Thyroid gland (tissue), 4 donors: Measurements from ENCODE around the gene RCN2. TPM values are rescaled to one million over a fixed set of nuclear protein-coding genes. Genes with fewer than 3 reads are reported as not detected.
"Not testable (repeated sequence)": the region's sequence is repeated elsewhere in the genome, so short reads cannot be mapped to it uniquely, and the experiment has no call there.

Source experiments
- DNase-seq, 2 donors: peaks; one replicate each; pipeline ENCODE4 v3.0.0-alpha.2; 2019
- H3K27ac ChIP-seq, 3 donors: fragments of 200-600 bp; sonication (generic); 1 replicate in 2 of 3; 2 replicates in 1 of 3; pipeline ENCODE4 v1.5.1; 2016 to 2019; ENCODE audit warnings: mild to moderate bottlenecking in 1 of 3, moderate library complexity in 1 of 3
- H3K27me3 ChIP-seq: fragments of 200-600 bp; sonication (generic); one replicate; pipeline ENCODE4 v1.5.1; 2019
- H3K36me3 ChIP-seq, 2 donors: fragments of 200-600 bp; sonication (generic); one replicate each; pipeline ENCODE4 v1.5.1; 2016 to 2019
- H3K4me1 ChIP-seq, 2 donors: fragments of 200-600 bp; sonication (generic); one replicate each; pipeline ENCODE4 v1.5.1; 2017 to 2019
- H3K4me3 ChIP-seq, 3 donors: fragments of 200-600 bp; sonication (generic); replicated peaks in 1 of 3; 1 replicate in 2 of 3; 2 replicates in 1 of 3; pipeline ENCODE4 v1.5.1; 2016; ENCODE audit warnings: mild to moderate bottlenecking in 1 of 3
- H3K9me3 ChIP-seq: fragments of 200-600 bp; sonication (generic); one replicate; pipeline ENCODE4 v1.5.1; 2017
- CTCF ChIP-seq, 6 experiments: fragments of 200-600 bp in 3 of 6; fragments of 450-650 bp in 3 of 6; sonication (generic) in 3 of 6; IDR thresholded peaks; one replicate each; pipeline ENCODE4 v1.5.1; 2016 to 2019; ENCODE audit warnings: antibody characterized with exemption in 6 of 6, mild to moderate bottlenecking in 2 of 6, inconsistent platforms in 1 of 6, moderate library complexity in 1 of 6
- POLR2A ChIP-seq, 2 donors: fragments of 450-650 bp; IDR thresholded peaks; one replicate each; pipeline ENCODE4 v1.6.1; 2017; ENCODE audit warnings: antibody characterized with exemption in 2 of 2, mild to moderate bottlenecking in 2 of 2, moderate library complexity in 1 of 2
- WGBS, 2 donors: methylation state at CpG; one replicate each; pipeline ENCODE4 v1.1.5; 2017; 5-methylcytosine and 5-hydroxymethylcytosine counted together
- intact Hi-C: fragments of 100-400 bp; cut with DNase I; formaldehyde crosslinking; loops from one replicate; pipeline ENCODE4 v1.15.1; 2023
- total RNA-seq, 4 donors: library from RNA; depleted of rRNA; stranded (reverse); fragments of >200 nt; gene quantifications; one replicate each; pipeline ENCODE4 v1.2.3, GENCODE V29; 2016

The RCN2 gene
- total RNA-seq, result 10 to 100 TPM; 44.8 to 64.8 (median 53.4) TPM

- Histone ChIP-seq H3K4me1 (peaks cover 25 to 29% of the 10 kb centered on the region in 2 donors), H3K27me3 (no peaks in the 10 kb centered on the region), H3K4me3 (peak within 1 kb of the TSS; percentile 56 to 77 (median 65)), H3K36me3 (no peaks in the 10 kb centered on the region), H3K27ac (peak within 1 kb of the TSS; percentile 53 to 69 (median 63)), H3K9me3 (no peaks in the 10 kb centered on the region)
- peak; percentile 34 to 98 for TF ChIP-seq POLR2A (IDR thresholded peaks at IDR 0.05)
- no peak for TF ChIP-seq CTCF (IDR thresholded peaks at IDR 0.05)
- WGBS, 2 donors, result 0% methylated on average over 10 to 17 of the region's 96 CpGs
- intact Hi-C loops, result no loop called here
- peak; percentile 97 for DNase-seq
These were observed at the start of gene RCN2 for GRCh38 chr15:76931397-76932134. Gene RCN2, plus strand, starts transcription at chr15:76931749. Its CDS starts 93 bp downstream, at chr15:76931842.

GRCh38 chr15:76885212-76885611 is 46.3 kb upstream of the RCN2 start:
- no peak overlapping the region for H3K4me3 ChIP-seq
- H3K36me3 ChIP-seq, result peaks cover 0 to 4% of the 10 kb centered on the region in 2 donors
- no peaks in the 10 kb centered on the region for H3K4me1 ChIP-seq
- 97 to 98% methylated on average over 2 of the region's 2 CpGs for WGBS, 2 donors
- no peaks in the 10 kb centered on the region for H3K27me3 ChIP-seq
- no peak for TF ChIP-seq CTCF (IDR thresholded peaks at IDR 0.05)
- H3K9me3 ChIP-seq, result no peaks in the 10 kb centered on the region
- DNase-seq, result no peak
- no peak overlapping the region for H3K27ac ChIP-seq
- intact Hi-C loops, result no loop called here

GRCh38 chr15:76887280-76888141 is 44.0 kb upstream of the RCN2 start:
- H3K9me3 ChIP-seq, intact Hi-C loops, H3K4me3 ChIP-seq, H3K27me3 ChIP-seq, H3K27ac ChIP-seq, H3K4me1 ChIP-seq, H3K36me3 ChIP-seq, DNase-seq: not testable (repeated sequence)
- 85 to 89% methylated on average over 13 to 14 of the region's 14 CpGs for WGBS, 2 donors

- H3K9me3 ChIP-seq, H3K36me3 ChIP-seq, H3K27ac ChIP-seq, intact Hi-C loops, H3K4me3 ChIP-seq, H3K4me1 ChIP-seq, H3K27me3 ChIP-seq, DNase-seq: not testable (repeated sequence)
- WGBS, 2 donors, result 97% methylated on average over 5 of the region's 5 CpGs
These were observed 38.7 kb upstream of the RCN2 start for GRCh38 chr15:76892836-76893235.

- intact Hi-C loops, result no loop called here
- Histone ChIP-seq H3K36me3 (no peaks in the 10 kb centered on the region), H3K27me3 (no peaks in the 10 kb centered on the region), H3K9me3 (no peaks in the 10 kb centered on the region), H3K4me3 (no peak overlapping the region), H3K4me1 (no peaks in the 10 kb centered on the region), H3K27ac (no peak overlapping the region)
- 96% methylated on average over 2 of the region's 2 CpGs for WGBS, 2 donors
- DNase-seq, result no peak
- TF ChIP-seq CTCF (IDR thresholded peaks at IDR 0.05), result no peak
- TF ChIP-seq POLR2A (IDR thresholded peaks at IDR 0.05), result no peak
These were observed 37.4 kb upstream of the RCN2 start for GRCh38 chr15:76894174-76894573.

GRCh38 chr15:76898102-76898501 is 33.4 kb upstream of the RCN2 start:
- H3K27ac ChIP-seq, result no peak overlapping the region
- H3K4me3 ChIP-seq, result no peak overlapping the region
- no peaks in the 10 kb centered on the region for H3K36me3 ChIP-seq
- 93% methylated on average over 4 of the region's 4 CpGs for WGBS, 2 donors
- H3K9me3 ChIP-seq, result no peaks in the 10 kb centered on the region
- no peak for DNase-seq
- TF ChIP-seq POLR2A (IDR thresholded peaks at IDR 0.05), result no peak
- TF ChIP-seq CTCF (IDR thresholded peaks at IDR 0.05), result no peak
- H3K4me1 ChIP-seq, result peaks cover 0 to 7% of the 10 kb centered on the region in 2 donors
- intact Hi-C loops, result no loop called here
- no peaks in the 10 kb centered on the region for H3K27me3 ChIP-seq

GRCh38 chr15:76899176-76899930 is 32.2 kb upstream of the RCN2 start:
- H3K36me3 ChIP-seq, H3K9me3 ChIP-seq, H3K27me3 ChIP-seq, H3K27ac ChIP-seq, H3K4me3 ChIP-seq, intact Hi-C loops, DNase-seq: not testable (repeated sequence)
- H3K4me1 ChIP-seq, result peaks cover 0 to 19% of the 10 kb centered on the region in 2 donors
- 96 to 97% methylated on average over 26 to 39 of the region's 39 CpGs for WGBS, 2 donors

GRCh38 chr15:76899931-76900310 is 31.6 kb upstream of the RCN2 start:
- H3K4me3 ChIP-seq, H3K36me3 ChIP-seq, intact Hi-C loops, H3K27ac ChIP-seq, H3K9me3 ChIP-seq, DNase-seq, H3K27me3 ChIP-seq: not testable (repeated sequence)
- H3K4me1 ChIP-seq, result peaks cover 0 to 21% of the 10 kb centered on the region in 2 donors
- 25 to 40% methylated on average over 2 to 4 of the region's 6 CpGs for WGBS, 2 donors
